Aorta (tissue), 5 donors: ENCODE measurements around the gene TGFBR3L. TPM values are rescaled to one million over a fixed set of nuclear protein-coding genes. Genes with fewer than 3 reads are reported as not detected.

ENCODE experiments used
- ATAC-seq: fragments of 200-7000 bp; cut with Tn5 transposase; one replicate; pipeline ENCODE4 v1.9.1; 2022; ENCODE audit warnings: moderate library complexity; ENCODE audit not compliant: low FRiP score
- DNase-seq, 2 donors: peaks; one replicate each; pipeline ENCODE4 v3.0.0-alpha.2; 2020
- H3K27ac ChIP-seq, 2 donors: one replicate each; pipeline ENCODE4 v1.5.1; 2013; ENCODE audit warnings: low read length in 2 of 2, mild to moderate bottlenecking in 2 of 2, moderate library complexity in 2 of 2, control low read depth in 1 of 2, inconsistent platforms in 1 of 2, low read depth in 1 of 2
- H3K27me3 ChIP-seq, 2 donors: one replicate each; pipeline ENCODE4 v1.6.1; 2013; ENCODE audit warnings: control low read depth in 1 of 2, low read length in 1 of 2, mild to moderate bottlenecking in 1 of 2, moderate library complexity in 1 of 2; ENCODE audit not compliant: insufficient read depth in 2 of 2, control insufficient read depth in 1 of 2
- H3K36me3 ChIP-seq, 2 donors: one replicate each; pipeline ENCODE4 v1.6.1; 2013; ENCODE audit warnings: control low read depth in 1 of 2, low read length in 1 of 2, mild to moderate bottlenecking in 1 of 2; ENCODE audit not compliant: insufficient read depth in 2 of 2, control insufficient read depth in 1 of 2
- H3K4me1 ChIP-seq, 2 donors: one replicate each; pipeline ENCODE4 v1.6.1; 2013; ENCODE audit warnings: low read length in 2 of 2, control low read depth in 1 of 2, mild to moderate bottlenecking in 1 of 2, moderate library complexity in 1 of 2; ENCODE audit not compliant: insufficient read depth in 2 of 2, control insufficient read depth in 1 of 2
- H3K4me3 ChIP-seq, 2 donors: one replicate each; pipeline ENCODE4 v1.5.1; 2013; ENCODE audit warnings: low read length in 2 of 2, control low read depth in 1 of 2, mild to moderate bottlenecking in 1 of 2
- H3K9me3 ChIP-seq: one replicate; pipeline ENCODE4 v1.6.1; 2013; ENCODE audit warnings: mild to moderate bottlenecking, low read length; ENCODE audit not compliant: control insufficient read depth
- WGBS, 2 donors: extraction: QIAGEN DNeasy Blood & Tissue Kit; methylation state at CpG; one replicate each; pipeline ENCODE4 v1.1.7; 2013; 5-methylcytosine and 5-hydroxymethylcytosine counted together
- intact Hi-C, 2 donors: fragments of 100-400 bp; cut with DNase I; formaldehyde crosslinking; loops; one replicate each; pipeline versions ENCODE4 v1.14.2 to v1.15.0; 2022
- polyA plus RNA-seq, 2 donors: library from polyadenylated mRNA; stranded (reverse); fragments of 200-250 nt; gene quantifications; one replicate each; pipeline ENCODE4 v1.2.3, GENCODE V29; 2013
- total RNA-seq, 2 donors: library from RNA; stranded (reverse); fragmentation: NEBNext Ultra II Directional; extraction: Animal tissue kit (Norgen Biotek cat#: 25700); gene quantifications; one replicate each; pipeline ENCODE4 v1.2.1, GENCODE V29; 2021
- donor health status: healthy with polysubstance abuse.
- donor health status: Bipolar disorder and iron deficiency.
- donor health status: DM: no; HTN: no; CAD: no.
- donor health status: DM: no; HTN: no; CAD: no.
- donor health status: DM: yes; HTN: yes; CAD: no.

The TGFBR3L gene
- total and polyA plus RNA-seq, 4 donors, result 0.84 to 1.5 TPM; not detected in 2

DNA sequence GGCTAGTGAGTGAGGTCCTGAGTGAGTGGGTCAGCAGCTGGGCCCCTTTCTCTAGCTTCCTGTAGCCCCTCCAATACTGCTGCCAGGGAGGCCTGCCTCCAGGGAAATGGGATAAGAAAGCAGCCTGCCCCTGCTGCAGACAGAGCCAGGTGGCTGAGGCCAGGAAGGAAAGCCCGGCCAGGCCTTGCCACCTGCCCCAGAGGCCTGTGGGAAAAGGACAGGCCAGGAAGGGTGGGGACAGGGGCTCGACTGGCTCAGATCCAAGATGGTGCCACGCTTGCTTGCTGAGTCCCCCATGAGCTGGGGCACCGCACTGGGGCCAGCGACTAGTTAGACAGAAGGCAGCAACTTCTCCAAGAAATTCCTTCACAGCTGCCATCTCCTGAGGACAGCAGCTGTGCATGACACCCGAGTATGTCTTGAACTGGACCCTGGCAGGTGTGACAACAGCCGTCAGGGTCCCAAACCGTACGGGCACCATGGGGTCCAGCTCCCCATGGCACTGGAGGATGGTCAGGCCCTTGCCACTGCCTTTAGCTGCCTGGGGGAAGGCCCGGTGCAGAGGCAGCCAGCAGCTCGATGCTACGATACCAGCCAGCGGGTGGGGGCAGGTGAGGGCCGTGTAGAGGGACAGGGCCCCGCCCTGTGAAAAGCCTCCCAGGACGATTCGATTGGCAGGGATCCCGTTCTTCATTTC, 35.4 kb upstream of the TGFBR3L start:
- Histone ChIP-seq H3K9me3 (no peaks in the 10 kb centered on the region), H3K27ac (no peak overlapping the region), H3K27me3 (no peaks in the 10 kb centered on the region), H3K4me3 (no peak overlapping the region), H3K36me3 (no peaks in the 10 kb centered on the region), H3K4me1 (no peaks in the 10 kb centered on the region)
- DNase-seq, result no peak
- 69 to 72% methylated on average over 18 of the region's 18 CpGs for WGBS, 2 donors
- intact Hi-C loops, result no loop called here
- ATAC-seq, result no peak

DNA sequence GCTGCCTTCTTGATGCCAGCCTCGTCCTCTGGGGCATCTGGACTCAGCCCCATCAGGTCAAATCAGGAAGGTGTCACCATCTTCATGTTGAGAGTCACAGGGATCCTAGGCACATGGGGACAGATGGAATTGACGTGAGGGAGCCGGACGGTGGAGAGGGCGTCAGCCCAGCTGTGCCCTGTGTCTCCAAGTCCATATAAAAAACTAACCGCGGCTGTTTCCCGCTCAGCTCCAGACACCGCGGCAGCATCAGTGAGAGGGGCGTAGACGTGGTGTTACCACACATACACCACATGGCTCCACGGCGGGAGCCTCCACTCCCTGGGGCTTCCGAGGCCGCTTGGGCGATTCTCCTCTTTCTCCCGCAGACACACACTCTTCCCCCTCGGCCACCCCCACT, 34.8 kb upstream of the TGFBR3L start:
- WGBS, 2 donors, result 87 to 90% methylated on average over 19 of the region's 19 CpGs
- H3K9me3 ChIP-seq, result no peaks in the 10 kb centered on the region

DNA sequence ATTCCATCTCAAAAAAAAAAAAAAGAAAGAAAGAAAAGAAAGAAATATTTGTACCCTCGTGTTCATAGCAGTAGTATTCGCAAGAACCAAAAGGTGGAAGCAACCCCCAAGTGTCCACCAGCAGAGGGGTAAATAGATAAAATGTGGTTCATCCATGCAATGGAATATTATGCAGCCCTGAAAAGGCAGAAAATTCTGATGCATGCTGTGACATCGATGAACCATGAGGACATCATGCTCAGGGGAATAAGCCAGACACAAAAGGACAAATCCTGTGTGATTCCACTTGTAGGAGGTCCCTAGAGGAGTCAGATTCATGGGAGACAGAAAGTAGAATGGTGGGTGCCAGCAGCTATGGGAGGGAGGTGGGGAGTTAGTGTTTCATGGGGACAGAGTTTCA, 32.7 kb upstream of the TGFBR3L start:
- ATAC-seq, result no peak
- Histone ChIP-seq H3K9me3 (no peaks in the 10 kb centered on the region), H3K4me1 (no peaks in the 10 kb centered on the region), H3K27me3 (no peaks in the 10 kb centered on the region), H3K36me3 (no peaks in the 10 kb centered on the region), H3K27ac (no peak overlapping the region), H3K4me3 (no peak overlapping the region)
- 92 to 94% methylated on average over 3 of the region's 3 CpGs for WGBS, 2 donors
- no peak for DNase-seq
- intact Hi-C loops, result no loop called here

More for the DNA sequence above, 34.8 kb upstream of the TGFBR3L start:
- Histone ChIP-seq H3K4me1 (no peaks in the 10 kb centered on the region), H3K4me3 (no peak overlapping the region), H3K36me3 (no peaks in the 10 kb centered on the region), H3K27me3 (no peaks in the 10 kb centered on the region), H3K27ac (no peak overlapping the region)
- intact Hi-C loops, result no loop called here
- no peak for DNase-seq
- ATAC-seq, result no peak

DNA sequence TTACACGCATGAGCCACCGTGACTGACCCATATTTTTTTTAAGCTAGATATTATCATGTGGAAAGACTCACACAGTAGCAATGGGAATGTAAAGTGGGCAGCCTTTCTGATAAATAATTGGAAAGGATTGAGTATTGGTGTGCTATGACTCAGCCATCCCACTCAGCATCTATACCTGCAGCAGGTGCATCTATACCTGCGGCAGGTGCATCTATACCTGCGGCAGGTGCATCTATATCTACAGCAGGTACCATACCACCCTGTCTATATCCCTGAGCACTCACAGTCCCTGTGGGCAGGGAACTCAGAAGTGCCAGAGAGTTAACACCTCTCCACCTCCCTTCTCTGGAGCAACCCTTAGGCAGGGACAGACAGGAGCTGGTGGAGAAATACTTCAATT, 31.5 kb upstream of the TGFBR3L start:
- H3K4me1 ChIP-seq, result no peaks in the 10 kb centered on the region
- H3K27me3 ChIP-seq, result no peaks in the 10 kb centered on the region
- no peak overlapping the region for H3K27ac ChIP-seq
- no peak for ATAC-seq
- 76 to 87% methylated on average over 4 of the region's 4 CpGs for WGBS, 2 donors
- H3K36me3 ChIP-seq, result no peaks in the 10 kb centered on the region
- intact Hi-C loops, result no loop called here
- no peak for DNase-seq
- H3K9me3 ChIP-seq, result no peaks in the 10 kb centered on the region
- no peak overlapping the region for H3K4me3 ChIP-seq

DNA sequence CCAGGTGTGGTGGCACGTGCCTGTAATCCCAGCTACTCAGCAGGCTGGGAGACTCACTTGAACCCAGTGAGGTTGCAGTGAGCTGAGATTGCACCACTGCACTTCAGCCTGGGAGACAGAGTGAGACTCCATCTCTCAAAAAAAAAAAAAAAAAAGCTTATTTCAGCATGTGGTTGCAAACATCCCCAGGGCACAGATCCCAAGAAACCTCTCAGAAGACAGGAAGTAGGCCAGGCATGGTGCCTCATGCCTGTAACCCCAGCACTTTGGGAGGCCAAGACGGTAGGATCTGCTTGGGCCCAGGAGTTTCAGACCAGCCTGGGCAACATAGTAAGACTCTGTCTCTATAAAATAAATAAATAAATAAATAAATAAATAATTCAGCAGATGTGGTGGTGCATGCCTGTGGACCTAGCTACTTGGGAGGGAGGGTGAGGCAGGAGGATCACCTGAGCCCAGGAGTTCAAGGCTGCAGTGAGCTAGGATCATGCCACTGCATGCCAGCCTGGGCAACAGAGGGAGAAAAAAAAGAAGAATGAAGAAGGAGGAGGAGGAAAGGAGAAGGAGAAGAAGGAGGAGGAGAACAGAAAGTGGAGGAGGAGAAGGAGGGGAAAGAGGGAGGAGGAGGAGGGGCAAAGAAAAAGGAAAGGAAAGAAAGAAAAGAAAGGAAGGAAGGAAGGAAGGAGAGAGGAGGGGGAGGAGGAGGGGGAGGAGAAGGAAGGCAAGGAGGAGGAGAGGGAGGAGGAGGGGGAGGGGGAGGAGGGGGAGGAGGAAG, 30.6 kb upstream of the TGFBR3L start:
- intact Hi-C loops, result no loop called here
- ATAC-seq, result no peak
- Histone ChIP-seq H3K4me1 (no peaks in the 10 kb centered on the region), H3K9me3 (no peaks in the 10 kb centered on the region), H3K27ac (no peak overlapping the region), H3K36me3 (no peaks in the 10 kb centered on the region), H3K27me3 (no peaks in the 10 kb centered on the region), H3K4me3 (no peak overlapping the region)
- 74 to 86% methylated on average over 2 of the region's 2 CpGs for WGBS, 2 donors
- DNase-seq, result no peak

DNA sequence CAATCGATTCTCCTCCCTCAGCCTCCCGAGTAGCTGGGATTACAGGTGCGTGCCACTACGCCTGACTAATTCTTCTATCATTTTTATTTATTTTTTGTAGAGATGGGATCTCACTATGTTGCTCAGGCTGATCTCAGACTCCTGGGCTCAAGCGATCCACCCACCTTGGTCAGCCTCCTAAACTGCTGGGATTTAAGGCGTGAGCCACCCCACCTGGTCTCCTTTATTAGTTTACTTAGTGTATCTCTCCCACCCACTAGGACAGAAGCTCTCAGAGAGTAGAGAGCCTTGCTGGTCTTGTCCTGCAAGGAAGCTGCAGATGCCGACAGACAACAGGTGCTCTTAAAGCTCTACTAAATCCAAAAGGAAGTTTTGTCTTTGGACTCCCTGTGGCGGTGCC, 28.8 kb upstream of the TGFBR3L start:
- Histone ChIP-seq H3K4me3 (no peak overlapping the region), H3K27ac (no peak overlapping the region), H3K27me3 (no peaks in the 10 kb centered on the region), H3K36me3 (no peaks in the 10 kb centered on the region), H3K4me1 (no peaks in the 10 kb centered on the region), H3K9me3 (no peaks in the 10 kb centered on the region)
- intact Hi-C loops, result no loop called here
- 91 to 93% methylated on average over 8 of the region's 8 CpGs for WGBS, 2 donors
- DNase-seq (no peak), ATAC-seq (no peak)

DNA sequence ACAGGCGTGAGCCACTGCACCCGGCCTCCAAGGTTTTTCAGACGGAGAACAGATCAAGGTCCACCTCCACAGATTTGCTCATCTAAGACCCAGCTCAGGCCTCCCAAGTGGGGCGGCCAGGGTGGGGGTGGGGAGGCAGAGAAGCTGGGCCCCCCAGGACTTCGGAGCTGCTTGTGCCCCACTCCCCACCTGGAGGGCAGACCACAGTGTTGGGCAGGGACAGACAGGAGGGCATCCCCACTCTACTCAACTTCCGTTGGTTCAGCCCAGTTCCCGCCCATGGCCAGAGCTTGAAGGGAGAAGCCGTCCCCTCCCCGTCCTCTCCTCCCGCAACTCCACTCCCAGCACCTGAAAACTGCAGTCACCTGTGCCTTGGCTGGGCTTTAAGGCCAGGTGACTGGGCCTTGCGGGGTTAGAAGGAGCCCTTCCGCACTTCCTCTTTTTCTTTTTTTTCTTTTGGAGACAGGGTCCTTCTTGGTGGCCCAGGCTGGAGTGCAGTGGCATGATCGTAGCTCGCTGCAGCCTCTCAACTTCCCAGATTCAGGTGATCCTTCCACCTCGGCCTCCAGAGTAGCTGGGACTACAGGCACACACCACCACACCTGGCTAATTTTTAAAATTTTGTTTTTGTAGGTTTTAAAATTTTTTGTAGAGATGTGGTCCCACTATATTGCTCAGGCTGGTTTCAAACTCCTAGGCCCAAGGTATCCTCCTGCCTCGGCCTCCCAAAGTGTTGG, 27.1 kb upstream of the TGFBR3L start:
- H3K27me3 ChIP-seq, result no peaks in the 10 kb centered on the region
- ATAC-seq (no peak), DNase-seq (no peak)
- no peaks in the 10 kb centered on the region for H3K36me3 ChIP-seq
- no peaks in the 10 kb centered on the region for H3K4me1 ChIP-seq
- H3K27ac ChIP-seq, result no peak overlapping the region
- 89 to 91% methylated on average over 16 of the region's 16 CpGs for WGBS, 2 donors
- intact Hi-C loops, result no loop called here
- no peaks in the 10 kb centered on the region for H3K9me3 ChIP-seq
- H3K4me3 ChIP-seq, result no peak overlapping the region

DNA sequence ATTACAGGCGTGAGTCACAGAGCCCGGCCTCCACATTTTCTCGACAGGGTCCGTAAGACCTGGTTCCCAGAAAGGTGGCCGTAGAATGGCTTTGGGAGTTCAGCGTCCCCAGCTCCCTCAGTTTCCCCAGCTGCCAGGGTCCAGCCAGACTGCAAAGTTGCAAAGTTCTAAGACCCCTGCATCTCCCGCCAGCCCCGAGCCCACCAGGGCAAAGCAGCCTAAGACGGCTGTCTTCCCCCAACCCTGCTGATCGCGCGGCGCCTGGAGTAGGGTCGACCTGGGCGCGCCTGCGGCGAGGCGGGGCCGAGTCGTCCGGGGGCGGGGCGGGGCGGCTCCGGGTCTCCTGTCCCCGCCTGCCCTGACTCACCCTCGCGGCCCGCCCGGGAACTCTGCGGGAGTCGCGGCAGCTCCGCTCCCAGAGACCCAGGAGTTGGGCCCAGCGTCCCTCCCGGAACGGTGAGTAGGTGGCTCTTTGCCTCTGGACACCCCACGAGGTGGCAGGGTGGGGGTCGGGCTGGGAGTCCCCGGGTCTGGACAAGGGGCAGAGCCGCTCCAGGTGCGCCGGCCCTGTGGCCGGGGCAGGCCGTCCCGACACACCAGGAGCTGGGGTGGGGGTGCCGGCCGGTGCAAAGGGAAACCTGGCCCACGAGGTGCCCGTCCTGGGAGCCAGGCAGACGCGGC, 26.3 kb upstream of the TGFBR3L start, which contains the start of gene LRRC8E:
Gene LRRC8E, plus strand, starts transcription at position 366 of the 681 bp plus-strand sequence. CDS start 7,094 bp downstream, outside the sequence.
- ATAC-seq, result peak; percentile 41

More for the DNA sequence above, 26.3 kb upstream of the TGFBR3L start, which contains the start of gene LRRC8E:
- Histone ChIP-seq H3K9me3 (no peaks in the 10 kb centered on the region), H3K4me1 (no peaks in the 10 kb centered on the region), H3K27ac (no peak within 1 kb of the TSS), H3K27me3 (no peaks in the 10 kb centered on the region), H3K4me3 (no peak within 1 kb of the TSS), H3K36me3 (no peaks in the 10 kb centered on the region)
- WGBS, 2 donors, result 11 to 13% methylated on average over 42 to 53 of the region's 53 CpGs
- intact Hi-C loops, result no loop called here
- no peak for DNase-seq
